Coronary artery (tissue), 2 donors: ENCODE data around the gene BRF1.

Source experiments
- DNase-seq: peaks from one replicate; pipeline ENCODE4 v3.0.0-alpha.2; 2017; ENCODE audit warnings: low spot score
- H3K27ac ChIP-seq, 2 donors: fragments of 200-600 bp; sonication (generic); one replicate each; pipeline ENCODE4 v1.5.1; 2016 to 2019
- H3K4me3 ChIP-seq: fragments of 200-600 bp; sonication (generic); 2 replicates; pipeline ENCODE4 v1.5.1; 2016; ENCODE audit warnings: mild to moderate bottlenecking, moderate library complexity
- TF ChIP-seq, protein P1 (sequence below): fragments of 200-600 bp; sonication (generic); IDR thresholded peaks from one replicate; pipeline ENCODE4 v1.5.1; 2019; ENCODE audit warnings: antibody characterized with exemption

BRF1 gene

DNA sequence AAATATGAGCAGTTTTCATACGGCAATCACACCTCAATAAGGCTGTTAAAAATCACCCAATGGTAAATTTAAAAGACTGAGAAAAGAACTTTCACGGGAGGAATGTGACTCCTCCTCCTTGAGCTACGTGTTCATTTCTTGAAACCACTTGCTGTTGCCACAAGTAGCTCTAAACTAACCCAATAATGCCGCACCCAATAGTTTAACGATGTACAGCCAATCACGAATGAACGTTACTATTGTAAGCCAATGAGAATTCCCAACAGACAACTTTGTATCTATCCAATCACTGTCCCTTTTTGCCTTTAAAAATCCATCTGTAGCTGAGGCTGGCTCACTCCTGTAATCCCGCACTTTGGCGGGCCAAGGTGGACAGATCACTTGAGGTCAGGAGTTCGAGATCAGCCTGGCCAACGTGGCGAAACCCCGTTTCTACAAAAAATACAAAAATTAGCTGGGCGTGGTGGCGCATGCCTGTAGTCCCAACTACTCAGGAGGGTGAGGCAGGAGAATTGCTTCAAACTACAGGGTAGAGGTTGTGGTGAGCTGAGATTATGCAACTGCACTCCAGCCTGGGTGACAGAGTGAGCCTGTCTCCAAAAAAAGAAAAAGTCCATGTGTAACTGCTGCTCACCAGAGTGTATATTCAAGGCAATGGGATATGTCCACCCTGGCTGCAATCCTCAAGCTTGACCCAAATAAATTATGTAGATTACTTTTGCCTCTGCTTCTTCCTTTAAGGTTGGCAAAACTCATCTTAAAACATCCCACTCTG is 76.8 kb downstream of the BRF1 start:
- Histone ChIP-seq H3K4me3 (no peak overlapping the region), H3K27ac (no peak overlapping the region)
- TF ChIP-seq, protein P1, sequence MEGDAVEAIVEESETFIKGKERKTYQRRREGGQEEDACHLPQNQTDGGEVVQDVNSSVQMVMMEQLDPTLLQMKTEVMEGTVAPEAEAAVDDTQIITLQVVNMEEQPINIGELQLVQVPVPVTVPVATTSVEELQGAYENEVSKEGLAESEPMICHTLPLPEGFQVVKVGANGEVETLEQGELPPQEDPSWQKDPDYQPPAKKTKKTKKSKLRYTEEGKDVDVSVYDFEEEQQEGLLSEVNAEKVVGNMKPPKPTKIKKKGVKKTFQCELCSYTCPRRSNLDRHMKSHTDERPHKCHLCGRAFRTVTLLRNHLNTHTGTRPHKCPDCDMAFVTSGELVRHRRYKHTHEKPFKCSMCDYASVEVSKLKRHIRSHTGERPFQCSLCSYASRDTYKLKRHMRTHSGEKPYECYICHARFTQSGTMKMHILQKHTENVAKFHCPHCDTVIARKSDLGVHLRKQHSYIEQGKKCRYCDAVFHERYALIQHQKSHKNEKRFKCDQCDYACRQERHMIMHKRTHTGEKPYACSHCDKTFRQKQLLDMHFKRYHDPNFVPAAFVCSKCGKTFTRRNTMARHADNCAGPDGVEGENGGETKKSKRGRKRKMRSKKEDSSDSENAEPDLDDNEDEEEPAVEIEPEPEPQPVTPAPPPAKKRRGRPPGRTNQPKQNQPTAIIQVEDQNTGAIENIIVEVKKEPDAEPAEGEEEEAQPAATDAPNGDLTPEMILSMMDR = no peak
- no peak for DNase-seq

DNA sequence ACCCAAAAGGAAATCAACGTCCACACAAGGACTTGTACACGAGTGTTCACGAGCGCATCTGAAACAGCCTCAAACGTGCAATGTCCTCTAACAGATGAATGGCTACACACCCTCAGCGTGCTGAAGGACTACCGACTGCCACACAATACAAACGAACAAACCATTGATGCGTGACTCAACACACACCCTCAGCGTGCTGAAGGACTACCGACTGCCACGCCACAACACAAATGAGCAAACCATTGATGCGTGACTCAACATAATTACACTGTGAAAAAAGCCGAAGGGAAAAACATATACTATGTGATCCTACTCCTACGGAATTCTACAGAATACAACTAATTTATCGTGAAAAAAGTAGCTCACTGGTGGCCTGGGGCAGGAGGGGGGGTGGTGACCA is 77.5 kb downstream of the BRF1 start:
- DNase-seq = no peak

DNA sequence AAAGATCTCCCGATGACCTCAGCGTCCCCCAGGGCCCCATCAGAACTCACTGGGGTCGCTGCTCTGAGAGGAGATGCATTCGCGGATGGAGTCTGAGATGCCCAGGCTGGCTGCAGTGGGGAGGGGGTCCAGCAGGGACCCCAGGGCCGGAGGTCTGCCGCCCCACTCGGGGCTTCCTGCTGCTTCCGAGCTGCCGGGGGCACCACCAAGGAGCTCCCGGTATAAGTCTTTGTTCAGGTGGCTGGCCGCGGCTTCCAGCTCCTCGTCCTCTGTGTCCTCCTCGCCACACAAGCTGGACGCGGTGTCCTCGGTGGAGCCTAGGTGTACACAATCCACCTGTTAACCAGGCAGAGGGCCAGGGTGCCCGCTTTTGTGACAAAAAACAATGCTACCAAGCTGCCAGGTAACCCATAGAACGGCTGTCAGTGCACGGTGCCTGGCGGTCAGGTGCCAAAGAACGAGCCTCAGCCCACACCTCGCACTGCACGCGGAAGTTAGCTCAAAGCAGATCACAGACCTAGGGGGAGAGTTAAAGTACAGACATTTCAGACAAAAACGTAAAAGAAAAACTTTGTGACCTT is 79.1 kb downstream of the BRF1 start:
- TF ChIP-seq, protein P1 = no peak
- DNase-seq = no peak
- Histone ChIP-seq H3K4me3 (no peak overlapping the region), H3K27ac (no peak overlapping the region)

More for the DNA sequence above, 77.5 kb downstream of the BRF1 start:
- Histone ChIP-seq H3K27ac (no peak overlapping the region), H3K4me3 (no peak overlapping the region)
- TF ChIP-seq, protein P1 = no peak

DNA sequence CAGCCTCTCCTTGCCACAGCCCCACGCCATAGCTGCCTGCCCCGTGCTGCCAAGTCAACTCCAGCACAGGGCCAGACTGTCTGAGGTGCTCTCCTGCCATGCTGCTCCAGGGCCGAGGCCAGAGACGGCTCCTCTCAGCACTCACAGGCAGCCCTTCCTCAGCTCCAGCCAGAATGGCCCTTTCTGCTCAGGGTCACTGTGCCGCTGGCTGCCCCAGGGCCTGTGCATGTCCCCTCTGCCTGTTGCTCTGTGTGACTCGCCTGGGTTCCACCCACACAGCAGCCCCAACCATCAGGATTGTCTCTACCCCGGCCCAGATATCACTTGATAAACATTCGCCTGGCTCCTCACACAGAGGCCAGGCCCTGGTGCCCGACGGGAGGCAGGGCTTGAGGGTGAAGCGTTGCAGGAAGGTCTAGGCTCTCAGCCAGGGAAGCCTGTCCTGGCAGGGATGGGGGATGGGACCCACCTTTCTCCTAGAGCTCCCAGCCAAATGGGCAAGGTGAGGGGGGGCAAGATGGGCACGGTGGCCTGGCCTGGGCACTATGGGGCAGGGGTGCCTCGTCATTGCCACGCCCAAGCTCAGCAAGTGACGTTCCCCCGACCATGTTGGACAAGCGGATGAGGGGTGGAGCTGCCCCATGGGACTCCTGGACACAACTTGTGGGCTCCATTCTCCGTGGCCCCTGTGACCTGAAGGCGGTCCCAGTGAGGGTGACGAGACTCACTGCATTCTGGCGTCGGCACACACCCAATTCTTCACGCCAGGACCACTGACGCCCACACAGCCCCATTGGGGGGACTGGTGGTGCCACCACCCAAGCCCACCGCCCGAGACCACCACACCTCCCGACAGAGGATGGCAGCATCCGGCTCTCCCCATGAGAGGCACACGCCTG is 79.9 kb downstream of the BRF1 start:
- no peak overlapping the region for H3K27ac ChIP-seq
- DNase-seq = no peak

DNA sequence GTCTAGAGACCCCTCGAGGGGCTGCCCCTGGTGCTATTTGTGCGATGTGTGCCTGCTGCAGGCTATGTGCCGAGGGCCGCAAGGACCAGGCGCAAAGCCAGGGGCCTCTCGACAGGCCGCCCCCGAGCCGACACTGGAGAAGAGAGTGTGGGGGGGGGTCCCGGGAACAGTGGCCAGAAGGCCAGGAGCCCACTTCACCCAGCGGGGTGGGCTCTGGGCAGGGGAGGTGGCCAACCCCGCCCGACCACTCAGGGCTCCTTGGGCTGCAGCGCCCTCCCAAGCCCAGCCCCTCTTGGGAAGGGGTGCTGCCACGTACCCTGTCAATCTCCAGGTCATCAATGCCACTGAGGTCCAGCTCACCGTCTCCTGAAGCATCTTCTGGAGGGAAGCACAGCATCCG is 81.0 kb downstream of the BRF1 start:
- Histone ChIP-seq H3K27ac (no peak overlapping the region), H3K4me3 (no peak overlapping the region)
- TF ChIP-seq, protein P1 = no peak
- no peak for DNase-seq

More for the DNA sequence above, 79.9 kb downstream of the BRF1 start:
- no peak overlapping the region for H3K4me3 ChIP-seq
- TF ChIP-seq, protein P1 = no peak

DNA sequence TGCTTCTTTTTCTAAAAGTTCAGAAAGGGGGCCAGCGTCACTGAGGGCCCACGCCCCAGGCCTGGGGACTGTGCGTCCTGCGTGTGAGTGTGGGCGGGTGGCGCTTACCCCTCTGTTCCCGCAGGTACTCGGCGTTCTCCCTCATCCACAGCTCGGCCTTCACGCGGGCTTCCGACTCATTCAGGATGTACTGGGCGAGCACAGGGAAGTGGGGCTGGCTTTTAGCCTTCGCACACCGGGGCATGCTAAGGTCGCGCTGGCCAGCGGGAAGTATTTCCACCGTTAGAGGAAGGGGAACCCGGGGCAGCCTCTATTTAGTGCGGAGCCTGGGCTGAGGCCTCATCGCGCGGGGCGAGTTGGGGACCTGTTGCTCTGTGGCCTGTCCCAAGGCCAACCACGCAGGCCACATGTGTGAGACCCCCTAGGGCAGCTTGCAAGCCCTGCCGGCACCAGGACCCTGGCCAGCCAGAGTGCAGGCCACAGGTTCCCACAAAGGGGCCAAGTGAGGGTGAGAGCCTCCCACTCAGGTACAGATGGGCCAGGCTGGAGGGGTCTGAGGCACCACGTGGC is 81.7 kb downstream of the BRF1 start:
- TF ChIP-seq, protein P1 = no peak
- Histone ChIP-seq H3K4me3 (no peak overlapping the region), H3K27ac (no peak overlapping the region)
- DNase-seq = no peak
